IPS DF 6.9 (cell line): ENCODE measurements around the gene CCDC51.

Experiments used
- DNase-seq: peaks from one replicate; pipeline ENCODE4 v3.0.0-alpha.2; 2013; ENCODE audit warnings: low read depth, low spot score
- H3K27ac ChIP-seq: one replicate; pipeline ENCODE4 v1.5.1; 2013; ENCODE audit warnings: low read length, control low read depth
- H3K27me3 ChIP-seq: 2 replicates; pipeline ENCODE4 v1.6.1; 2013; ENCODE audit warnings: mild to moderate bottlenecking, low read length; ENCODE audit not compliant: control insufficient read depth, insufficient read depth
- H3K36me3 ChIP-seq: 2 replicates; pipeline ENCODE4 v1.6.1; 2013; ENCODE audit warnings: low read length; ENCODE audit not compliant: control insufficient read depth, insufficient read depth
- H3K4me1 ChIP-seq: 2 replicates; pipeline ENCODE4 v1.6.1; 2013; ENCODE audit warnings: low read length; ENCODE audit not compliant: control insufficient read depth, insufficient read depth
- H3K4me3 ChIP-seq: 2 replicates; pipeline ENCODE4 v1.5.1; 2013; ENCODE audit warnings: mild to moderate bottlenecking, low read length
- H3K9me3 ChIP-seq: 2 replicates; pipeline ENCODE4 v1.6.1; 2013; ENCODE audit warnings: low read length, inconsistent platforms; ENCODE audit not compliant: control insufficient read depth, insufficient read depth
- WGBS: extraction: QIAGEN DNeasy Blood & Tissue Kit; methylation state at CpG from one replicate; pipeline ENCODE4 v1.1.7; 2013; ENCODE audit warnings: mixed read lengths, missing lambda C conversion rate; ENCODE audit not compliant: insufficient read length, insufficient coverage; 5-methylcytosine and 5-hydroxymethylcytosine counted together

The CCDC51 gene

DNA sequence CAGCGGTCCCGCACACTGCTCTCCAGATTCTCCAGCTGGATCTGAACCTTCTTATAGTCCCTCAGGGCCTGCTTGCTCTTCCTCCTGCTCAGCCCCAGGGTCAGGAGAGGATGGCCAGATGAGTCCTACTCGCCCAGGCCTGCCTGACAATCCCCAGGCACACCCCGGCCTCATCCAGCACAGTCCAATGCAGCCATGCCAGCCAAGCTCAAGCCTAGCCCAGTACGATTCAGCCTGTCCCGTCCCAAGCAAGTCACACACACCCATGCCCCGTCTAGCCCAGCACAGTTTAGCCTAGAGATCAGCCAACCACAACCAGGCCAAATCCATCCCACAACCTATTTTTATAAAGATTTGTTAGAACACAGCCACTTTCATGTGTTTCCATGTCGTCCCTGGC is 26.8 kb downstream of the CCDC51 start:
- WGBS: no CpG with 5 or more reads among the region's 8 CpGs
- no peak overlapping the region for H3K27ac ChIP-seq
- H3K4me3 ChIP-seq: no peak overlapping the region
- no peak for DNase-seq
- no peaks in the 10 kb centered on the region for H3K9me3 ChIP-seq
- peaks cover 90% of the 10 kb centered on the region for H3K36me3 ChIP-seq
- H3K4me1 ChIP-seq: no peaks in the 10 kb centered on the region
- H3K27me3 ChIP-seq: no peaks in the 10 kb centered on the region

DNA sequence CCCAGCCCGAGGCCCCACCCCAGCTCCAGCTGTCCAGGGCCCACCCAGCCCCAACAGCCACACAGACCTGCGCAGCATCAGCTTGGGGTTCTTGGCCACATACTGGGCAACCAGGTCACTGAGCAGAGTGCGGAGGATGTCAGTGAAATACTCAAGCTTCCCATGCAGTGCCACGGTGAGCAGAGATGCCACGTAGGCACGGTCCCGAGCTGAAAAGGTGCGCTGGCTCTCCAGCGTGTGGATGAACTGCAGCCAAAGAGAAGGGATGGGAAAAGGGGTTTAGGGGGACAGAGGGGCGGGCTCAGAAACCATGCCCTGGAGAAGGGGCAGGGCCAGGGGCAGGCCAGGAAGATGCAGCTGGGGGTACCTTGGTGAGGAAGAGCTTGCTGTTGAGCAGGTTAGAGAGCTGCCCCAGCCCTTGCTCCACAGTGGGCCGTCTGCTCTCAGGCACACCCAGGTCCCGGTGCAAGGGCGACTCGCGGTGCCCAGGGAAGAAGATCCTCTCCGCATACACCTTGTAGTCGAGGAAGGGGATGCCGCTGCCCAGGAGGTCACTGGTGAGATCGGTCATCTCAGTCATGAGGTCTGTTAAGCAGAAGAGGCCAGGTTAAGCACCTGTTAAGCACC is 27.4 kb downstream of the CCDC51 start:
- Histone ChIP-seq H3K9me3 (no peaks in the 10 kb centered on the region), H3K36me3 (peaks cover 86% of the 10 kb centered on the region), H3K27me3 (no peaks in the 10 kb centered on the region), H3K4me3 (no peak overlapping the region), H3K4me1 (no peaks in the 10 kb centered on the region), H3K27ac (no peak overlapping the region)
- WGBS: no CpG with 5 or more reads among the region's 19 CpGs
- no peak for DNase-seq

DNA sequence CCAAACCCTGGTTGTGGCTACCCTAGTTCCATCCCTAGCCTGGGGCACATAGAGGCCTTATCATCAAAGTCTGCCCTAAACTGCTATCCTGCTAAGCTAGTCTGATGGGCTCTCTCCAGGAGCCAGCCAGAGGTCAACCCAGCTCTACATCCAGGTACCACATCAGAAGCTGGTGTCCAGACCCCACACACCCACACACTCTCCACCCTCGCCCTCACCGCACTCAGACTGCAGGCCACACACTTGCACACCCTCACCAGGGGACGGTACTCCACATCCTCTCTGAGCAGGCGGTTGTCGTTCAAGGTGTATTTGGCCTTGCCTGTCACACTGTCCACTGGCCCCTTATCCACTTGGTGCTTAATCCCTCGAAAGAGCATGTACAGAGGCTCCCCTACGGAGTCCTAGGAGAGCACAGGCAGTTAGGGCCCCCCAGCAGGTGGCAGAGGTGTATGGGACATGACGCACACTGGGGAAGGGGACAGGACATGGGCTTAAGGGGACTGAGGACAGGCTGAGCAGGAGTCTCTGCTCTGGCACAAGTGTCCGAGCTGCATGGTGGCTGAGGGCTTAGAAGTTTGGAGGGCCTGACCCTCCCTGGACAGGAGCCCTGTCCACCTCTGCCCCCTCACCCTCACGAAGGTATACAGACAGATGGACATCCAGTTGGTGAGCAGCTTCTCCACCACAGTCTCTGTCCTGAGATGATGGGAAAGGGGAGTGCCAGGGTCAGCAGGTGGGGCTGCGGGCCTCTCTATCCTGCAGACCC is 28.1 kb downstream of the CCDC51 start:
- no peaks in the 10 kb centered on the region for H3K4me1 ChIP-seq
- no peaks in the 10 kb centered on the region for H3K27me3 ChIP-seq
- H3K27ac ChIP-seq: no peak overlapping the region
- DNase-seq: no peak
- H3K36me3 ChIP-seq: peaks cover 87% of the 10 kb centered on the region
- H3K4me3 ChIP-seq: no peak overlapping the region
- WGBS: no CpG with 5 or more reads among the region's 11 CpGs
- H3K9me3 ChIP-seq: no peaks in the 10 kb centered on the region

GRCh38 chr3:48411041-48411588 is 28.8 kb downstream of the CCDC51 start:
- no peaks in the 10 kb centered on the region for H3K9me3 ChIP-seq
- H3K27ac ChIP-seq: no peak overlapping the region
- peaks cover 91% of the 10 kb centered on the region for H3K36me3 ChIP-seq
- no peaks in the 10 kb centered on the region for H3K27me3 ChIP-seq
- no CpG with 5 or more reads among the region's 9 CpGs for WGBS
- DNase-seq: no peak
- H3K4me1 ChIP-seq: no peaks in the 10 kb centered on the region
- H3K4me3 ChIP-seq: no peak overlapping the region

GRCh38 chr3:48410205-48411040 is 29.5 kb downstream of the CCDC51 start:
- Histone ChIP-seq H3K27ac (no peak overlapping the region), H3K9me3 (no peaks in the 10 kb centered on the region), H3K4me3 (no peak overlapping the region), H3K36me3 (peaks cover 89% of the 10 kb centered on the region), H3K4me1 (no peaks in the 10 kb centered on the region), H3K27me3 (no peaks in the 10 kb centered on the region)
- DNase-seq: no peak
- WGBS: no CpG with 5 or more reads among the region's 16 CpGs

- Histone ChIP-seq H3K36me3 (peaks cover 87% of the 10 kb centered on the region), H3K27ac (no peak overlapping the region), H3K27me3 (no peaks in the 10 kb centered on the region), H3K4me1 (no peaks in the 10 kb centered on the region), H3K9me3 (no peaks in the 10 kb centered on the region), H3K4me3 (no peak overlapping the region)
- no peak for DNase-seq
- WGBS: no CpG with 5 or more reads among the region's 31 CpGs
Observed at GRCh38 chr3:48409291-48410201, 30.4 kb downstream of the CCDC51 start.

GRCh38 chr3:48408823-48409281 is 31.1 kb downstream of the CCDC51 start:
- no CpG with 5 or more reads among the region's 4 CpGs for WGBS
- no peak overlapping the region for H3K27ac ChIP-seq
- no peaks in the 10 kb centered on the region for H3K9me3 ChIP-seq
- H3K4me1 ChIP-seq: no peaks in the 10 kb centered on the region
- DNase-seq: no peak
- H3K36me3 ChIP-seq: peaks cover 86% of the 10 kb centered on the region
- no peak overlapping the region for H3K4me3 ChIP-seq
- no peaks in the 10 kb centered on the region for H3K27me3 ChIP-seq

DNA sequence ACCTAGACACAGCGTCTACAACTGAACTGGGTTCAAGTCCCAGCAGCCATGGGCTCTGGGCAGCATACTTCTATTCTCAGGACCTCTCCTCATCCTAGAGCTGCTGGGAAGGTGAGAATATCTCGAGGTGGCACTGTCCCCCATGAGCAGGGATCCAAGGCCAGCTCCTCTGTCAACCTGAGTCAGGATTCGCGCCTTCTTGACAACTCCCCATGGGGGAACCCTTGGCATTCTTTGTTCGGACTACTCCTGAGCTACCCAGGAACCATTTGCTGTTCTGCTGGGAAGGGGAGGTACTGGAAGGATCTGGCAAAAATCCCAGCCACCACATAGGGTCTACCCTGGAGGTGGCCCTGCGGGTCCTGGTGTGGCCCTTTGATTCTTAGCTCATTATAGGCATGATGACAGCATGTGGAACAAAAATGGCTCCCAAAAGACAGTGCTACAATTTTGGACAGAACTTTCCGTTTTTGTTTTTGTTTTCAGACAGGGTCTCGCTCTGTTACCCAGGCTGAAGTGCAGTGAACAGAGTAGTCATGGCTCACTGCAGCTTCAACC is 32.3 kb downstream of the CCDC51 start:
- H3K9me3 ChIP-seq: no peaks in the 10 kb centered on the region
- no peak overlapping the region for H3K27ac ChIP-seq
- H3K36me3 ChIP-seq: peaks cover 78% of the 10 kb centered on the region
- DNase-seq: no peak
- H3K27me3 ChIP-seq: no peaks in the 10 kb centered on the region
- no CpG with 5 or more reads among the region's 8 CpGs for WGBS
- H3K4me1 ChIP-seq: no peaks in the 10 kb centered on the region
- H3K4me3 ChIP-seq: no peak overlapping the region

DNA sequence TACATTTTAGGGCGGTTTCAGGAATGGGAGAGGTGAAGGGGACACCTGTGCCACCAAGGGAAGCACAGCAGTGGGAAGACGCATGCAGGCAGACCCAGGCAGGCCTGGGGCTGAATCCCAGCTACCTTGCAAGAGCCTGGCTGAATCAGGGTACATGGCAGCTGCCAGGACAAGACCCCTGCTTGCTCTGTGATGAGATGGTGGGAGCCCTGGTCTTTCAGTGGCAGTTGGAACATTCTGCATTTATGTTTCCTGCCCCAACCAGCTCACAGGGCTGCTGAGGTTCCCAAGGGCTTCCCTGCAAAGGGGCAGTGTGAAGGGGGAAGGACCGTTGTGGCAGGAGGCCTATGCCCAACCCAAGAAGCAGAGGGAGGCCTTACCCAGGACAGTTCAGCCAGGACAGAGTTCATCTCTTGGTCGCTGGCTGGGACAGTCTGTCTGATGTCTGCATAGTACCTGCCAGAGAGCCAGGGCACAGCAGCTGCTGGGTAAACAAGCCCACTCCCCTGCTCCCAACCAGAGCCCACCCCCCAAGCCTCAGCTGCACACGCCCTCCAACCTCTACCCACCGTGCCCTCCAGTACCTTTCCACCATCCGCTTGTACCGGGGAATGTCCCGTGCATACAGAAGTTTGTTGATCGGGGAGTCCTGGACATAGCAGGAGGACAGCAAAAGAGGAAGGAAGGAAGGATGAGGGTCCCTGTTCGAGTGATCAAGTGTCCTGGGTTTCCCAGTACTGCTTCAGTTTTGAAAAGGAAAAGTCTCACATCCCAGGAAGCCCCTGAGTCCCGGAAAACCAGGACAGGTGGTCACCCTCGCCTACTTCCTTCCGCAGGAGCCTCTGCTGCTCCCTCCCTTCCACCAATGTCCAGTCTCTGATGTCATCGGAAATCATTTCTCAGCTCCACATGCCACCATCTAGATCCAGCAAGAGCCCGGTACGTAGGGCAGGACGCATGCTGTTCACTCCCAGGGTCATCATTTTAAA is 33.2 kb downstream of the CCDC51 start:
- Histone ChIP-seq H3K36me3 (peaks cover 70% of the 10 kb centered on the region), H3K4me3 (no peak overlapping the region), H3K4me1 (no peaks in the 10 kb centered on the region), H3K9me3 (no peaks in the 10 kb centered on the region), H3K27me3 (no peaks in the 10 kb centered on the region), H3K27ac (no peak overlapping the region)
- WGBS: no CpG with 5 or more reads among the region's 18 CpGs
- no peak for DNase-seq
